HG02642 (cell line): Measurements from ENCODE around the gene GEMIN5.

Source experiments
- ATAC-seq: cut with Tn5 transposase; IDR thresholded peaks from one replicate; pipeline ENCODE4 v1.9.1; 2021; ENCODE audit warnings: mild to moderate bottlenecking; ENCODE audit not compliant: unreplicated experiment, poor library complexity

GEMIN5 gene

GRCh38 chr5:154850255-154851062 lies 87.6 kb downstream of the GEMIN5 start, which contains the start of gene FAXDC2:
Gene FAXDC2 (minus strand): TSS chr5:154850603. CDS start chr5:154838178, 12,425 bp downstream.
- no peak for ATAC-seq

- ATAC-seq = no peak
Measured at GRCh38 chr5:154849791-154850201, 88.2 kb downstream of the GEMIN5 start.

GRCh38 chr5:154849264-154849785 lies 88.7 kb downstream of the GEMIN5 start:
- ATAC-seq = no peak

- ATAC-seq = no peak
Measured at GRCh38 chr5:154844809-154845208, 93.2 kb downstream of the GEMIN5 start.

GRCh38 chr5:154842689-154843530 lies 95.1 kb downstream of the GEMIN5 start:
- ATAC-seq = no peak

- no peak for ATAC-seq
Measured at GRCh38 chr5:154841273-154841661, 96.7 kb downstream of the GEMIN5 start.

- ATAC-seq = no peak
Measured at GRCh38 chr5:154840435-154841272, 97.4 kb downstream of the GEMIN5 start.
